HepG2 (cell line): ENCODE results near the gene CCDC57. TPM values are rescaled to one million over a fixed set of nuclear protein-coding genes. Genes with fewer than 3 reads are reported as not detected.
A peak's percentile ranks its signal among the peaks of the same experiment; 100 is the strongest.

Experiments used
- ATAC-seq: fragments of 200-7000 bp; cut with Tn5 transposase; 3 replicates; pipeline ENCODE4 v1.9.1; 2020; ENCODE audit warnings: mild to moderate bottlenecking, moderate library complexity
- BruUV-seq: library from RNA; stranded (reverse); fragments of 400-500 nt; replicated peaks from 2 replicates; lab custom pipeline; 2021; lab: Mats Ljungman, UMichigan
- CTCF ChIA-PET: fragments of 300-600 bp; formaldehyde crosslinking; extraction: SDS; loops from one replicate; lab custom pipeline; 2021; ENCODE audit warnings: low total read pairs, inconsistent platforms, low intra/inter-chr PET ratio; lab: Yijun Ruan, JAX
- POLR2A ChIA-PET: fragments of 350-600 bp; sonication (Branson Sonifier 250); formaldehyde crosslinking; loops from one replicate; lab custom pipeline; 2020; ENCODE audit warnings: antibody characterized with exemption, inconsistent platforms; lab: Yijun Ruan, JAX
- DNase-seq: peaks from one replicate; pipeline ENCODE4 v3.0.0-alpha.2; 2015; ENCODE audit warnings: low spot score
- FAIRE-seq: peaks from 3 replicates; lab custom pipeline; 2011; peaks lifted over from hg19 to GRCh38; lab: Jason Lieb, UNC
- H2AFZ ChIP-seq: one replicate; pipeline ENCODE4 v1.6.1; 2011; ENCODE audit warnings: low read length, inconsistent platforms
- H3K27ac ChIP-seq: fragments of 300-600 bp; 3 replicates; pipeline ENCODE4 v1.8.0; 2011; ENCODE audit warnings: mixed run types, mild to moderate bottlenecking, mixed read lengths, low read length, inconsistent platforms; ENCODE audit not compliant: insufficient read depth; ENCODE audit errors: extremely low read length
- H3K27me3 ChIP-seq, 2 experiments: fragments of 200-600 bp in 1 of 2; 2 replicates in 1 of 2; 3 replicates in 1 of 2; pipeline versions ENCODE4 v1.6.0 to v1.8.0; 2011; ENCODE audit warnings: low read length in 2 of 2, mild to moderate bottlenecking in 2 of 2, moderate library complexity in 2 of 2, inconsistent platforms in 1 of 2; ENCODE audit not compliant: insufficient read depth in 2 of 2, control insufficient read depth in 1 of 2
- H3K36me3 ChIP-seq, 2 experiments: fragments of 200-600 bp in 1 of 2; replicated peaks in 1 of 2; 2 replicates in 1 of 2; 3 replicates in 1 of 2; pipeline versions ENCODE4 v1.5.1 to v1.8.0; 2011; ENCODE audit warnings: low read length in 2 of 2, inconsistent platforms in 1 of 2; ENCODE audit not compliant: insufficient read depth in 2 of 2, control insufficient read depth in 1 of 2
- H3K4me1 ChIP-seq: 2 replicates; pipeline ENCODE4 v1.5.1; 2012; ENCODE audit warnings: low read length, inconsistent platforms; ENCODE audit not compliant: insufficient read depth
- H3K4me2 ChIP-seq: 2 replicates; pipeline ENCODE4 v1.6.0; 2011; ENCODE audit warnings: low read depth, low read length, inconsistent platforms
- H3K4me3 ChIP-seq, 3 experiments: fragments of 200-600 bp in 1 of 3; sonication (generic), shearing (Covaris generic) in 1 of 3; replicated peaks in 1 of 3; 2 replicates each; pipeline ENCODE4 v1.5.1; 2011 to 2016; ENCODE audit warnings: low read length in 3 of 3, inconsistent platforms in 2 of 3, low read depth in 2 of 3, mild to moderate bottlenecking in 2 of 3, control low read depth in 1 of 3, mixed read lengths in 1 of 3; ENCODE audit not compliant: insufficient read depth in 1 of 3
- H3K79me2 ChIP-seq: one replicate; pipeline ENCODE4 v1.6.1; 2011; ENCODE audit warnings: low read length, inconsistent platforms; ENCODE audit not compliant: insufficient read depth
- H3K9ac ChIP-seq: 2 replicates; pipeline ENCODE4 v1.6.0; 2011; ENCODE audit warnings: mild to moderate bottlenecking, low read depth, low read length, inconsistent platforms; ENCODE audit not compliant: insufficient read depth
- H3K9me3 ChIP-seq: 2 replicates; pipeline ENCODE4 v1.5.1; 2012; ENCODE audit warnings: mild to moderate bottlenecking, low read length
- H4K20me1 ChIP-seq: 2 replicates; pipeline ENCODE4 v1.6.0; 2011; ENCODE audit warnings: inconsistent platforms, mild to moderate bottlenecking, low read length, moderate library complexity; ENCODE audit not compliant: insufficient read depth
- AGO2 ChIP-seq: fragments of 200-400 bp; formaldehyde crosslinking; optimal IDR thresholded peaks from 2 replicates; pipeline ENCODE3; 2017; ENCODE audit warnings: mild to moderate bottlenecking, low read depth, low read length, moderate library complexity
- DMTF1 ChIP-seq: sonication (generic); formaldehyde crosslinking; IDR thresholded peaks from 2 replicates; pipeline ENCODE4 v1.4.0; 2020; ENCODE audit warnings: mild to moderate bottlenecking, missing genetic modification reagents
- LCORL ChIP-seq, 2 experiments: fragments of 450-650 bp in 1 of 2; sonication (generic) in 1 of 2; formaldehyde crosslinking in 1 of 2; IDR thresholded peaks; 2 replicates each; pipeline versions ENCODE4 v1.5.0 to v1.6.1; 2017 to 2020; ENCODE audit warnings: antibody characterized with exemption in 1 of 2, missing genetic modification reagents in 1 of 2
- NR1H2 ChIP-seq: sonication (generic); formaldehyde crosslinking; IDR thresholded peaks from 2 replicates; pipeline ENCODE4 v1.8.1; 2022; ENCODE audit warnings: low read depth, missing genetic modification reagents, borderline replicate concordance
- SMYD3 ChIP-seq: sonication (generic); formaldehyde crosslinking; IDR thresholded peaks from 2 replicates; pipeline ENCODE4 v1.8.1; 2023; ENCODE audit warnings: mild to moderate bottlenecking, missing genetic modification reagents
- STAT5B ChIP-seq: sonication (generic); formaldehyde crosslinking; IDR thresholded peaks from 2 replicates; pipeline ENCODE4 v1.4.0; 2020; ENCODE audit warnings: missing genetic modification reagents
- THAP9 ChIP-seq: sonication (generic); formaldehyde crosslinking; IDR thresholded peaks from 2 replicates; pipeline ENCODE4; 2020; ENCODE audit warnings: missing genetic modification reagents, mild to moderate bottlenecking, borderline replicate concordance
- U2AF1 ChIP-seq: fragments of 200-400 bp; formaldehyde crosslinking; optimal IDR thresholded peaks from 2 replicates; pipeline ENCODE3; 2017; ENCODE audit warnings: mild to moderate bottlenecking, low read depth, low read length
- ZFP91 ChIP-seq: sonication (generic); formaldehyde crosslinking; IDR thresholded peaks from 2 replicates; pipeline ENCODE4 v1.9.0; 2022; ENCODE audit warnings: missing genetic modification reagents, mild to moderate bottlenecking, borderline replicate concordance
- ZGPAT ChIP-seq: IDR thresholded peaks from 2 replicates; pipeline ENCODE4 v1.6.1; 2016; ENCODE audit warnings: mild to moderate bottlenecking
- ZNF12 ChIP-seq: sonication (generic); formaldehyde crosslinking; IDR thresholded peaks from 2 replicates; pipeline ENCODE4 v1.5.0; 2020; ENCODE audit warnings: missing genetic modification reagents
- ZNF710 ChIP-seq: sonication (generic); formaldehyde crosslinking; IDR thresholded peaks from 2 replicates; pipeline ENCODE4 v1.5.0; 2020; ENCODE audit warnings: mild to moderate bottlenecking, missing genetic modification reagents, borderline replicate concordance
- WGBS: methylation state at CpG from one replicate; pipeline ENCODE4 v1.1.6; 2017; ENCODE audit warnings: low lambda C conversion rate; 5-methylcytosine and 5-hydroxymethylcytosine counted together
- in situ Hi-C: cut with HindIII; loops from 2 replicates; pipeline ENCODE4 v1.10.0; 2017; ENCODE audit warnings: low pct_unique_long_range_greater_than_20kb; ENCODE audit not compliant: extremely low pct_ligation_motif_present
- intact Hi-C: fragments of 100-400 bp; cut with micrococcal nuclease; formaldehyde crosslinking; loops from one replicate; pipeline ENCODE4 v1.10.0; 2022; ENCODE audit not compliant: unreplicated experiment
- polyA plus RNA-seq, 8 experiments: library from polyadenylated mRNA; depleted of rRNA in 3 of 8; stranded (reverse) in 7 of 8; unstranded in 1 of 8; fragments of >200 nt; fragmentation: Illumina TruSeq in 4 of 8; extraction: Trizol in 4 of 8; gene quantifications; 2 replicates each; pipeline versions ENCODE4 v1.2.1 to v1.2.3, GENCODE V29; 2011 to 2016; ENCODE audit warnings: low read depth in 4 of 8, missing spikeins in 1 of 8, mixed read lengths in 1 of 8; ENCODE audit not compliant: insufficient read depth in 1 of 8
- total RNA-seq, 5 experiments: library from RNA; depleted of rRNA; stranded (reverse); fragments of >200 nt; fragmentation: Illumina TruSeq; extraction: Trizol; gene quantifications; 2 replicates each; pipeline ENCODE4 v1.2.3, GENCODE V29; 2016; ENCODE audit warnings: low read depth in 1 of 5

Gene CCDC57
- total and polyA plus RNA-seq, 2 of the 13 experiments (the other 11 are each of a cell fraction or from before 2014, with no cell fraction given) = 59.3 to 59.9 TPM

GRCh38 chr17:82242698-82242976 is 30.0 kb upstream of the CCDC57 start:
- Histone ChIP-seq H3K9me3 (no peaks in the 10 kb centered on the region), H3K4me1 (peaks cover 67% of the 10 kb centered on the region), H3K27ac (peak overlapping the region; percentile 72), H3K36me3 (peaks cover 37 to 58% of the 10 kb centered on the region in 2 experiments), H3K4me2 (peak overlapping the region; percentile 48), H3K9ac (peak overlapping the region; percentile 45), H3K27me3 (no peaks in the 10 kb centered on the region), H2AFZ (no peak overlapping the region), H3K79me2 (no peaks in the 10 kb centered on the region), H3K4me3 (peak overlapping the region in 1 of 3 experiments; percentile 32; a peak in 1 of 6 replicates), H4K20me1 (peaks cover 79% of the 10 kb centered on the region)
- ATAC-seq (0 out of 3 replicates have a peak, but pooled peaks have one; percentile 0), DNase-seq (no peak), FAIRE-seq (no peak)
- POLR2A ChIA-PET = interaction anchor here (0.6 to 7.2 kb wide), 24 partner anchors 9 to 326 kb away, joined by 3 to 96 read pairs (median 7); partner anchors contain the start of genes CCDC57, CD7, CSNK1D and SLC16A3
- intact Hi-C loops = loop anchor here (1.0 kb wide), 1 partner anchor 75 kb away; the partner anchor contains the start of gene CD7
- BruUV-seq = TSS peak; percentile 10
- CTCF ChIA-PET = no interaction called here
- 22% methylated on average over 23 of the region's 24 CpGs for WGBS
- in situ Hi-C loops = loop anchor here (5.0 kb wide), 1 partner anchor 80 kb away; no protein-coding TSS in a partner anchor
- TF ChIP-seq SMYD3 = peak; percentile 40; the same call in 1 of the 2 replicates
- peak; percentile 2; the same call in 1 of the 2 replicates for TF ChIP-seq THAP9 (CRISPR knock-in tag)
- TF ChIP-seq AGO2 = peak; percentile 13
- TF ChIP-seq LCORL (IDR thresholded peaks at IDR 0.05) = no peak
- no peak for TF ChIP-seq LCORL (CRISPR knock-in tag; IDR thresholded peaks at IDR 0.05)
- peak; percentile 69; the same call in 1 of the 2 replicates for TF ChIP-seq ZGPAT (CRISPR knock-in tag)
- TF ChIP-seq ZNF710 = peak; percentile 38; the same call in 1 of the 2 replicates
- peak; percentile 83; the same call in 1 of the 2 replicates for TF ChIP-seq ZFP91 (CRISPR knock-in tag)
- no peak for TF ChIP-seq DMTF1 (CRISPR knock-in tag)
- peak; percentile 22; the same call in 1 of the 2 replicates for TF ChIP-seq NR1H2 (CRISPR knock-in tag)
- TF ChIP-seq U2AF1 = peak; percentile 94
- 0 out of 2 replicates have a peak, but pooled peaks have one; percentile 16 for TF ChIP-seq STAT5B
- TF ChIP-seq ZNF12 = 0 out of 2 replicates have a peak, but pooled peaks have one; percentile 6
